ENCODE measurements around the gene TTYH3.
"Not testable (repeated sequence)": the region's sequence is repeated elsewhere in the genome, so short reads cannot be mapped to it uniquely, and the experiment has no call there.

The TTYH3 gene, protein sequence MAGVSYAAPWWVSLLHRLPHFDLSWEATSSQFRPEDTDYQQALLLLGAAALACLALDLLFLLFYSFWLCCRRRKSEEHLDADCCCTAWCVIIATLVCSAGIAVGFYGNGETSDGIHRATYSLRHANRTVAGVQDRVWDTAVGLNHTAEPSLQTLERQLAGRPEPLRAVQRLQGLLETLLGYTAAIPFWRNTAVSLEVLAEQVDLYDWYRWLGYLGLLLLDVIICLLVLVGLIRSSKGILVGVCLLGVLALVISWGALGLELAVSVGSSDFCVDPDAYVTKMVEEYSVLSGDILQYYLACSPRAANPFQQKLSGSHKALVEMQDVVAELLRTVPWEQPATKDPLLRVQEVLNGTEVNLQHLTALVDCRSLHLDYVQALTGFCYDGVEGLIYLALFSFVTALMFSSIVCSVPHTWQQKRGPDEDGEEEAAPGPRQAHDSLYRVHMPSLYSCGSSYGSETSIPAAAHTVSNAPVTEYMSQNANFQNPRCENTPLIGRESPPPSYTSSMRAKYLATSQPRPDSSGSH

DNA sequence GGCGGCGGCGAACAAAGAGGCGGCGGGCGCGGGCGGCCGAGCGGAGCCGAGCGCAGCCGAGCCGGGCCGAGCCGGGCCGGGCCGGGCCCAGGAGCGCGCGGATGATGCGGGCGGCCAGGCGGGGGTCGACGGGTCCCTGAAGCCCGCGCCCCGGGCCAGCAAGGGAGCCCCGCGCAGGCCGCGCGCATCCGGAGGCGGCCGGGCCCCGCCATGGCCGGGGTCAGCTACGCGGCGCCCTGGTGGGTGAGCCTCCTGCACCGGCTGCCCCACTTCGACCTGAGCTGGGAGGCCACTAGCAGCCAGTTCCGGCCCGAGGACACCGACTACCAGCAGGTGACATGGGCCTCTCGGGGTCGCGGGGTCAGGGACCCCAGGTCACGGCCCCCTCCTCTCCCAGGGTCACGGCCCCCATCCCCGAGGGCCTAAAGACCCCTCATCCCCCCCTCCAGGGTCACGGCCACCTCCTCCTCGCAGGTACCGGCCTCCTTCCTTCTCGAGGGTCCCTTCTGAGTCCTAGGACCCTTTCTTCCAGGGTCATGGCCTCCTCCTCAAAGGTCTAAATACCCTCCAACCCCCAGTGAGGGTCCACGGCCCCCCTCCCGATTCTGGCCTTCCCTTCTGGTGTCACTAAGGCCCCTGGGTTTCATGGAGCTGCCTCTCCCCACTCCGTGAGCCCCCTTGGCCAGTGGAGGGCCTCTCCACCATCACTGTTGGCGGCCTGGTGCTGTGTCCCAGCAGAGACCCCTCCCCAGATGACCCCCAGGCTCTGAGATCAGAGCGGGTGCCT is at the start of gene TTYH3:
TSS of gene TTYH3 (plus strand) at position 41 of the 787 bp plus-strand sequence. CDS start at position 211, 170 bp downstream.
- no peak for DNase-seq (ENCODE audit: low spot score)

DNA sequence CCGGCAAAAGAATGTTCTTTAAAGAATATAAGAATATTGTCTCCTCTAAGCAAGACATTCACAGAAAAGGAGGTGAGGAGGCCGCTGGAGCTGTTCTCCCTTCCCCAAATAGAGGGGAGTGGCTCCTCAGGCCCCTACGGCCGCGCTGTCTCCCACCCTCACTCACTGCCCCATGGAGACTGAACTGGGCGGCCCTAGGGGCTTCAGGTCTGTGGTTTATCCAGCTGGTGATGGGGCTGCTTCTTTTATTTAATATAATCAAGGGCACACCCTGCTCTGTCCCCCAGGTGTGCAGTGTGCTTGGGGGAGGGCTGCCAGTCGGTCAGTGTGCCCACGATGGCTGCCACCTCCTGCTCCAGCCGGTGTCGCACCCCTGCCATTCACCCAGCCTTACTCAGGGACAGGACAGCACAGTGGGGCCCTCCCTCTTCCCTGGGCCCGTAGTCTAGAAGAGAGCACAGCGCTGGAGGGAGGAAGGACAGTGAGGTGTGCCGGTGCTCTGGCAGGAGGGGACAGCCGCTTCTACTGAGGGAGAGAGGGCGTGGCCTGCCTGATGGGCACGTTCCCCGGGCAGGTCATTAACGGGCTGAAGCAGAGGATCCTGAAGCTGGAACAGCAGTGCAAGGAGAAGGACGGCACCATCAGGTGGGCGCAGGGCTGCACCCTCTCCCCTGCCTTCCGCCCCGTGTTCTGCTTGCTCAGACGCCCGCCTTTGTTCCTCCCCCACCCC is 49.6 kb upstream of the TTYH3 start:
- DNase-seq (ENCODE audit: low spot score): no peak

DNA sequence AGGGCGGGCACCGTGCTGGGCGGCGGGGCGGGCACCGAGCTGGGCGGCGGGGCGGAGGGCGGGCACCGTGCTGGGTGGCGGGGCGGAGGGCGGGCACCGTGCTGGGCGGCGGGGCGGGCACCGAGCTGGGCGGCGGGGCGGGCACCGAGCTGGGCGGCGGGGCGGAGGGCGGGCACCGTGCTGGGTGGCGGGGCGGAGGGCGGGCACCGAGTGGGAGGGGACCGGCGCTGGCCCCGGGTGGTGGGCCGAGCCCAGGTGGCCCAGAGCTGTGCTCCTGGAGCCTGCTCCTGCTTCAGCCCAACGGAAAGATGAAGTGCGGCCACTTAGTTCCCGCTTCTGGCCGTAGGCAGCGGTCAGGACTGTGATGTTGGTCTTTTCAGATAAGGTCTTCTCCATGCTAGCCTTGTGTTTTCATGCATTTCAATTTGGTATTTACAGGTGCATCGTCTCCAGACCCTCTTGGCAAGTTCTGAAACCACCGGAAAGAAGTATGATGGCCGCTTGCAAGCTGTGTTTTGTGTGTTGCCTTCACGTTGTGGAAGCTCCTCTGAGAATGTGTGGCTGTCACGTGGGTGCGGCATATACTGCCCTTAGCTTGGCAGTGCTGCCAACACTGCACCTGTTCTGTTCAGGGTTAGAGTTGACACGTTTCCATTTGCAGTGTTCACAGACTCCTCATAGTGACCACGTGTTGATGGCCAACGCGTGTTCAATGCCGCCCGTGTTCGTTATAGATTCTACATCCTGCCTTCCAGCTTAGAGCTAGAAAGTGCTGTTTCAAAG is 47.8 kb upstream of the TTYH3 start:
- no peak for DNase-seq (ENCODE audit: low spot score)

DNA sequence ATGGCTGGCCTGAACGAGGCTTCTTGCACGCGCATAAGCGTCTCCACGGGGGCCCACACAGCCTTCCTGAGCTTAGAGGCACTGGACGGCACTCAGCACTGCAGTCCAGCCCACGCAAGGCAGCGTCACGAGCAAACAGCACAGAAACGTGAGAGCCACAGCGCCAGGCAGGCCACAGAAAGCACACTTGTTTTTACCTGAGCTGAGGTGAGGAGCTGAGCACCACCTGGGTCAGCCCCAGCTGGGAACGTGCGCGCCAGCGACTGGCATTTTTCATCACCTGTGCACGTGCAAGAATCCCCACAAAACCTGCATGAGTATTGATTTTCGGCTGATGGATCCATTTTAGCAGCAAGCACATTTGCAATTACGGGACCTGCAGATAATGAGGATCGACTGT is 46.3 kb upstream of the TTYH3 start:
- DNase-seq (ENCODE audit: low spot score): no peak

DNA sequence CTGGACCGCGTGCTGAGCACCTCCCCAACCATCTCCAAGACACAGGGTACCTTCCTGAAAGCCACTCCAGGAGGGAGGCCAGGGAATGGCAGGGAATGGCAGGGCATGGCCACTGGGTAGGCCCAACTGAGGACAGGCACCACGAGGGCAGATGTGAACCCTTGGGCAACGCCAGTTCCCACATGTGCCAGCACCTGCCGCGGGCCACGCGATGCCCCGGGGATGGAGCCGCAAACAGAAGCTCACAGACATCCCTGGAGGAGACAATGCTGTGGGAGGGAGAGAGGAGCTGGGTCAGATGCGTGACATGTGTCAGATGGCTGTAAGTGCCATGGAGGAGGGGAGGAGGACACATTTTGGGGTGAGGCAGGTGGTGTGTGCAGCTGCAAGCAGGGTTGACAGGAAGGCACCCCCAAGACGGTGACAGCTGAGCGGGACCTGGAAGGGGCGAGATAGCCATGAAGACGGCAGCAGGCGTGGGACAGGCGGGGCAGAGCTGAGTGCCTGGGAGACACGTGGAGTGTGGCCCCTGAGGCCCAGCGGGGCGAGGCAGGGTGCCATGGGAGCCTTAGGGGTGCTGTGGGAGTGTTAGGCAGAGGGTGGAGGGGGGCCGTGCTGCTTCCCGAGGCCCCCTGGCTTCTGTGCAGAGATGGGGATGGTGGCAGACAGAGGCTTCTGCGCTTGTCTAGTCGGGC is 45.3 kb upstream of the TTYH3 start:
- no peak for DNase-seq (ENCODE audit: low spot score)

DNA sequence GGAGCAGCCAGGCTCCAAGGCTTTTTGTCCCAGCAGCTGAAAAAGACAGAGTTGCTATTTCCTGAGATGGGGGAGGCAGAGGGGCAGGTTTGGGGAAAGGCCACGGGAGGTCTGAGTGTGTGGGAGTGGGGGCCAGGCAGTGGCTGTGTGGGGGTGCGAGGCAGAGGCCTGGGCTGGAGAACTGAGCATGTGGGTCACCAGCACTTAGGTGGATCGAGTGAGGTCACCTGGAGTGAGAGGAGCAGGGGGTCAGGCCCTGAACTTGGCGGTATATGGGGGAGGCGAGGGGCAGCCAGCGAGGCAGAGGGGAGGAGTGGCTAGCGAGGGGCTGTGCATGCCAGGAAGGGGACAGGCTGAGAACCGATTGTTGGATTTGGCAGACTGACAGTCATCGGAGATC is 44.7 kb upstream of the TTYH3 start:
- no peak for DNase-seq (ENCODE audit: low spot score)

DNA sequence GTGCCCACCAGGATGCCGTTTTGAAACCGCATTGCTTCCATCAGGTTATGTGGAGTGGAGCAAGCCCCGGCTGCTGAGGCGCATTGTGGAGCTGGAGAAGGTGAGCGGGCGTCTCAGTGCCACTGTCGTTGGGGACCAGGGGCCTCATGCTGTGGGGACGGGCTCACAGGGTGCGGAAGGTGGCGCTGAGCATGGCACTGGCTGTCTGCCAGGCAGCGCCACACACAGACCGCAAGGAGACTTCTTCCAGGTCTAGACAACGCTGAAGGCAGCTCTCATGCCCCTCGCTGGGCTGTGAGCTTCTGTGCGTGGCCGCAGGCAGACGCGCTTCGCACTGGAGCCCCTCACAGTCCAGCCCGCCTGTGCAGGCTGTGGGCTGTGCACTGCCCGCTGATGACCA is 44.0 kb upstream of the TTYH3 start:
- DNase-seq (ENCODE audit: low spot score): no peak

DNA sequence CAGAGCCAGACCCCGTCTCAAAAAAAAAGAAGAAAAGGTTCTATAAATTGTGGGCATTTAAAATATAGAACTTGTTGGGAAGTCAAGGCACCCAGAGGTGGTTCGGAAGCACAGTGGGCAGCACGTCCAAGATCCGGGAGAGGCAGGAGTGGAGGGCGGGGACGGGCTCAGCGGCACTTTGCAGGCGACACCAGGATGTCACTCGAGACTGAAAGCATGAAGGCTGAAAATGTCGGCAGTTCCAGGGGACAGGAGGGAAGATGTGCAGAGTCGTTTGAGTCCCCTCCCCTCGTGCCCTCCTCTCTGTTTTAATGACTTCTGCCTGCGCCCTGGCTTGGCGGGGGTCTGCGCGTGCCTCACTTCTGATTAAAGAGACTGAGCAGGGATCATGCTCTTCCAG is 42.4 kb upstream of the TTYH3 start:
- no peak for DNase-seq (ENCODE audit: low spot score)

DNA sequence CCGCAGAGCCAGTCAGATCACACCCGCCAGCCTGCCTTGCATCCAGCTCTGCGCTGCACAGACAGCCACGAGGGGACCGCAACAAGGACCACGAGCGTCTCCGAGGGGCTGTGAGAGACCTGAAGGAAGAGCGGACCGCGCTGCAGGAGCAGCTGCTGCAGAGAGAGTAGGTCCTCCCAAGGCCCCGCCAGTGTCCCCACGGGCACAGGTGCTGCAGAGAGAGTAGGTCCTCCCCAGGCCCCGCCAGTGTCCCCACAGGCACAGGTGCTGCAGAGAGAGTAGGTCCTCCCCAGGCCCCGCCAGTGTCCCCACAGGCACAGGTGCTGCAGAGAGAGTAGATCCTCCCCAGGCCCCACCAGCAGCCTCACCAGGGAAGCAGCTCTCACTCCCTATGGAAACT is 41.8 kb upstream of the TTYH3 start:
- not testable (repeated sequence) for DNase-seq (ENCODE audit: low spot score)

DNA sequence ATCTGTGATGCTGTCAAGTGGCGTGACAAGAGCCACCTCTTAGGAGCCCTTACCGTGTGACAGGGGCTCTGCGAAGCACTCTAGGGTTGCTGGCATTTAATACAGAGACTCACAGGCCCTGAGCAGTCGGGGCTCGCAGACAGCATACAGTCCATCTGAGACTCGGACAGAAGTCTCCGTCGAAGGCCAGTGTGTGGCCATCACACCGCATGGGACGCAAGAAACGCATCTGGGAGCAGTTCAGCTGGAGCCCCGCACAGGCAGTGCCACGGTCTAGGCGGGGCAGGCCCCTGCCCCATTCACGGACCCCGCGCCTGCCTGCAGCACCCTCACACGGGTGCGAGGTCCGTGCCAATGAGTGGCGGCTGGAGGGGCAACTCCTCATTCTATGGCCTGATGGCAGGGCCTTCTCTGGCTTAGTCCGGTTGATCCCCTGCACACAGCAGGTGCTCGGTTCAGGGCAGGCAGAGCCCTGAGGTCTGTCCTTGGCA is 39.4 kb upstream of the TTYH3 start:
- DNase-seq (ENCODE audit: low spot score): no peak

DNA sequence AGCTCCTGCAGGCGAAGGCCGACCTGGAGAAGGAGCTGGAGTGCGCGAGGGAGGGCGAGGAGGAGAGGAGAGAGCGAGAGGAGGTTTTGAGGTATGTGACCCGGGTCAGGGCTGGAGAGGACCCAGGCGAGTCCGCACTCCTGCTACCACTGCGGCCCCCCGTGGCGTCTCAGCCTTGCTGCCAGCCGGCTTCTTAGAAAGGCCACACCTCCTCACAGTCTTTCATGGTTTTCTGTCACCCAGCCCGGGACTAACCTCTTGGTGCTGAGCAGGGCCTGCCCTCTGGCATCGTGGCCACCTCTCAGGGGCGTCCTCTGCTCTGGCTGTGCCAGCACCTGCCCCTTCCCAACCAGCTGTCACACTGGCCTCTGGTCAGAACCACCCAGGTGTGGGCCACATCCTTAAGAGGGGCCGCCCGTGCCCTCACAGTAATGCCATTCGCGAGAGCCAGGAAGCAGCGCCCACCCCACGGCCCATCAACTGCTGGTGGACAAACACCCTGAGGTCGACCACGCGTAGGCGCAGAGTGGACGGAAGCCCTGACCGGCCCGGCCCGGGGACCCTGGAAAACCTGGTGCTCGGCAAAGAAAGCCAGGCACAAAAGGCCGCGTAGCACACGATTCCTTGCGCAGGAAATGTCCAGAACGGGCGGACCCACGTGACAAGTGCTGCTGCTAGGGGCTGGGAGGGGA is 38.6 kb upstream of the TTYH3 start:
- no peak for DNase-seq (ENCODE audit: low spot score)

DNA sequence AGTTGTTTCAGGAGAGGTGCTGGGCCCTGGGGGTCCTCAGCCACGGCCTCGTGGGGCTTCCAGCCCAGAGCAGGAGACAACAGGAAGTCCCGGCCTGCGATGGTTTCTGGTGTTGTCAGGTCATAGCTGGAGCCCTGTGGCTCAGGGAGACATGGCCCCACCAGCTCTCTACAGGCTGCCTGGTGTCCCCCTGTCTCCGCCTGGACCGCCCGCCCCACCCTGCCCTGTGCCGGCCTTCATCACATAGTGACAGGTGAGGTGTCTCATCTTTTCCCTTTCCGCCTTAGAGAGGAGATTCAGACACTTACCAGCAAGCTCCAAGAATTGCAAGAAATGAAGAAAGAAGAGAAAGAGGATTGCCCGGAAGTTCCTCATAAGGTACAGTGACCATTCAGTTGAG is 37.2 kb upstream of the TTYH3 start:
- no peak for DNase-seq (ENCODE audit: low spot score)

DNA sequence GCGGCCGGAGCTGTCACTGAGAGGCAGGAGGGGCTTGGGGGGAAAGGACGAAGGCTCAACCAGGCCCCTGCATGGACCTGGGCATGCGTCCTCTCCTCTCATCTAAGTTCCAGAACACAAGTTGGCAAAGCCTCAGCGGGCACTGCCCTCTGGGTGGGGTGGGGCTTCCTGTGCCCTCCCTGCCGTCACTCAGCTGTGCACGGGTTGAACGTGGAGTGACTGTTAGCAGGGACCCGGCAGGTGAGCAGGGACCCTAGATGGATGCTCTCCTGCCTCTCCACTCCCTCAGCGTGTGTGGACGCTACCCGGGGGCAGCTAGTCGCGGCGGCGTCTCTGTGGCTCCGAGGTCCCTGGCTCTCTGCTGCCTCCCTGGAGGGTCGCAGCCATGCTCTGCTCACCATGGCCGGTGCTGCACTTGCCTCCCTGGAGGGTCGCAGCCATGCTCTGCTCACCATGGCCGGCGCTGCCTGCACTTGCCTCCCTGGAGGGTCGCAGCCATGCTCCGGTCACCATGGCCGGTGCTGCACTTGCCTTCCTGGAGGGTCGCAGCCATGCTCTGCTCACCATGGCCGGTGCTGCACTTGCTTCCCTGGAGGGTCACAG is 36.4 kb upstream of the TTYH3 start:
- no peak for DNase-seq (ENCODE audit: low spot score)

DNA sequence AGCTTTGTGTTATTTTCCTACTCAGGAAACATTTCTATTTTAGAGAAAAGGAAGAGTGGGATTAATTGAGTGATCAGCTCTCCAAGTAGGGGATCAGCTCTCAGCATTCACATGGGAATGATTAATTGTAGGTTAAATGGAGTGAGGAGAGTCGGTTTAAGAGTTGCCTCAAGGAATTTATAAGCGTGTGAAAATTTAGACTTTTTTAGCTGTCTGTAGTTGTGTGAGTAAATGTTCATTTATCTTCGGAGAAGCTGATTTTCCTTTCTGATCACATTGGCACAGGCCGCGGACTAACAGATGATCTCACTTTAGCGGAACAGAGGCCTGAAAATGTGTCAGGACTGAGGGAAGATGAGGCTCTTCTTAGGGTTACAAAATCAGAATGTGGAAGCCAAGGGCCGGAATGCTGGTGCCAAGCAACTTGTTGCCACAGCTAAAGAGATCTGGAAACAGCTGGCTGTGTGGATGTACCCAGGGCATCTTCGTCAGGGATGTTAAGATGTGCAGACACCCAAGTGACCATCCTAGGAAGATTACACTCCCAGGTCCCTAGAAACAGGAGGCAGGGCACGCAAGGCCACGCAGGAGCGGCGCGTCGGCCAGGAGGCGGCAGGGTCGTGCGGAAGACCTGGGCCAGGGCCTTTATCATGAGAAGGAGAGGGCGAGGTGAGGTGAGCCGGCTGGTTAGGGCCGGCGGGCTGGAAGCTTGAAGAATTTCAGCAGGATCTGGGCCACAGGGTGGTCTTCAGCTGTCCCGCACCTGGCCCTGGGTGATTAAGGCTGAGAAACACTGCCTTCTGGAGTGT is 35.1 kb upstream of the TTYH3 start:
- DNase-seq (ENCODE audit: low spot score): no peak

DNA sequence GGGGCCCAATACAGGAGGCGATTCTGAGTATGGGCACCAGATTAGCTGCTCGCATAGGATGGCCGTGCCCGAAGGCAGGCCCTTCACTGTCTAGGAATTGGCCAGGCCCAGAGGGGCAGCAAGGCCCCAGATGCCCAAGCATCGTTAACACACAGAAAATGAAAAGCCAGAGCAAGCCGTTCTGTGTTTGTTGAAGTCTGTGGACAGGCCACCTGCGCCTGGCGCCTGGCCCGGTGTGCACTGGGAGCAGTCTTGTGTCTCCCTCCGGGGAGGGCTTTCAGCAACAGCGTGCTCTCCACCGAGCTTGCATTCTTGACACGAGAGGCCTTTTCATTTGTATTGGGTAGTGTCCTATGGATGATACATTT is 34.5 kb upstream of the TTYH3 start:
- DNase-seq (ENCODE audit: low spot score): no peak

DNA sequence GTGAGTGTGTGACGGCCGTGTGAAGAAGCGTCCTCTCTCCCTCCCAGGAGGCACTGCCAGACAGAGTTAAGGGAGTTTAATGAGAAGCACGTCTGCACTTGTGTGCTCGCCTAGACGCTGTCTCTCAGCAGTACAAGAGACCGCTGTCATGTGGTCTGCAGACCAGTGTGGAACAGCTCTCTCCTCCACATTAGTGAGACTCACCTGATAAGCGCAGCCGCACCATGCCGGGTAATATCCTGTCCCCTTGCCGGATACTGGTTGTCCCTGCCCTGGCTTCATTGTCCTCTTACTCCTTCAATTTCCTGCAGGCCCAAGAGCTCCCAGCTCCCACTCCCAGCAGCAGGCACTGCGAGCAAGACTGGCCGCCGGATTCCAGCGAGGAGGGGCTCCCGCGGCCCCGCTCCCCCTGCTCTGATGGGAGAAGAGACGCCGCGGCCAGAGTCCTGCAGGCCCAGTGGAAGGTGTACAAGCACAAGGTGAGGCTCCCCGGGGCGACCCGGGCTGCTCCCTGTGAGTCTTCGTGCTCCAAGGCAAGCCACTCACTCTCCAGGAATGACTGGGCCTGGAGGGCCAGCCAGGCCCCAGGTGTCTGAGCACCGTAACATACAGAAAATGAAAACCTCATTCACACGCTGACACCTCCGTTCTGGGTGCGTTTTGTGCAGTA is 33.5 kb upstream of the TTYH3 start:
- DNase-seq (ENCODE audit: low spot score): no peak

DNA sequence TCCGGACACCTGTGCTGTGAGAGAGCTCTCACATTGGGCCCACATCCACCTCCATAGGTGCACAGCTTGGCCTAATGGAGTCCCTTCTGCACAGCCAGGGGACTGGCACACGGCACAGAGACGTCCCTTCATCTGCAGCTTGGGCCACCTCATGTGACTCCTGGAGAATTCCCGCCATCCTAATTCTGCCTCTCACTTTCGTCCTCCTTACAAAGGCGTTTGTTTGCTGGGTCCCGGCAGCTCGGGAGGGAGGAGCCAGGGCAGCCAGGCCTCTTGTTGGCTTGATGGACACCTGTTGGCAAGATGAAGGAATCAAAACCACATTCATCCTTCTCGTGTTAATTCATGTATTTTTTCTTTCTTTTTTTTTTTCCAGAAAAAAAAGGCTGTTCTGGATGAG is 30.7 kb upstream of the TTYH3 start:
- no peak for DNase-seq (ENCODE audit: low spot score)

DNA sequence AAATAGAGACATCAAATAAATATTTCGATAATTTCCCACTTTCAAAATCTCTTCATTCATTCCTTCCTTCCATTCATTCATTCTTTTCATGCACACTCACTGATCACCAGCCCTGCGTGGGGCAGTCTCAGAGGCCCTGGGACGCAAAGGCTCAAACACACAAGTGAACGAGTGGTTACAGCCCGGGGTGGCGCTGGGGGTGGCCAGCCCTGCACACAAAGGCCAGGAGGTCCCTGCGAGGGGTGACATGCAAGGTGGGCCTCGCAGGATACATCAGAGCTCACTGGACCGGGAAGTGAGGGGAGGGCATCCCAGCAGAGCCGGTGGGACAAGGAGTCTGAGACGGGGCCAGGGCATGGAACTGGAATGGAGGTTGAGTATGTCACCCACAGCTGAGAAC is 29.9 kb upstream of the TTYH3 start:
- no peak for DNase-seq (ENCODE audit: low spot score)
